Omental fat pad (tissue), 4 donors: ENCODE measurements around the gene PPP2R5A. TPM values are rescaled to one million over a fixed set of nuclear protein-coding genes. Genes with fewer than 3 reads are reported as not detected.

Experiments
- ATAC-seq: fragments of 150-250 bp; one replicate; pipeline ENCODE4 v1.9.1; 2016; ENCODE audit warnings: mild to moderate bottlenecking, moderate library complexity; ENCODE audit not compliant: low FRiP score
- DNase-seq: peaks from one replicate; pipeline ENCODE4 v3.0.0-alpha.2; 2019; ENCODE audit warnings: low spot score
- total RNA-seq, 4 donors: library from RNA; depleted of rRNA; stranded (reverse); fragments of >200 nt; gene quantifications; one replicate each; pipeline ENCODE4 v1.1.0, GENCODE V29; 2016
- TF ChIP-seq, protein P1 (sequence below), 3 donors: fragments of 450-650 bp; IDR thresholded peaks; one replicate each; pipeline ENCODE4 v1.5.1; 2016 to 2017; ENCODE audit warnings: antibody characterized with exemption in 3 of 3, mild to moderate bottlenecking in 3 of 3, moderate library complexity in 2 of 3

The PPP2R5A gene
- total RNA-seq, 4 donors from 2014 or later, result 34.8 to 98.6 (median 66.1) TPM

DNA sequence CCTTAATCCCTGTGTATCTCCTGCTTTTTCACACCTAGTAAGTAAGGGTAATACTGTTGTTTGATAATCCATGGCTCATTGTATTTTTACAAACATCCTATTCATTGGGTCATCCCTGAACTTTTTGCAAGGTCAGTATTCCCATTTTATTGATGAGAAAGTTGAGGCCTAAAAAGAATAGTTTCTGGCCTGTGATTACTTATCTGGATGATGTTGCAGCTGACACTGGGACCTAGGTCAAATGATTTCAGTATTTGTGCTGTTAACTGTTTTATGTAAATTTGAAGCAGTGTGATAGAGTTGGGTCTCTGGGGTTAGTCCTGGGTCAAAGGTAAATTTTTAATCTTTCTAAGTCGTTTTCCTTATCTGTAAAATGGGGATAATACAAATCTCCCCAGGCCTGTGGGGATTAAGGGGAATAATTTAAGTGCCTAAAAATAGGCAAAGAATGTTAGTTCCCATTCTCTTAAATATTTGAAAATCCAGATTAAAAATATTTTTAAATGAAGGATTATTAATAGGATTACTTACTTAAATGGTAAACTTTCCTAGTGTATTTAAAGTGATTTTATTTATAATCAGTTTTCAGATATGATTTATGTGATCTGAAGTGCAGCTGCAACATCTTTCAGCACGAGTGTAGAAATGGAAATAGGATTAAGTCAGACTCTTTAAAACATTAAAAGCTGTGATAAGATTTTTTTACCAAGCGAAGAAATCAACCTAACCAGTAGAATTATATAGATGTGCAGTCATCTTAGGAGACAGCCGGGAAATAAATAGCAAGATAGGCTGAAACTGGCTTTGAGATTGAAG is 4.3 kb downstream of the PPP2R5A start:
- TF ChIP-seq, protein P1, sequence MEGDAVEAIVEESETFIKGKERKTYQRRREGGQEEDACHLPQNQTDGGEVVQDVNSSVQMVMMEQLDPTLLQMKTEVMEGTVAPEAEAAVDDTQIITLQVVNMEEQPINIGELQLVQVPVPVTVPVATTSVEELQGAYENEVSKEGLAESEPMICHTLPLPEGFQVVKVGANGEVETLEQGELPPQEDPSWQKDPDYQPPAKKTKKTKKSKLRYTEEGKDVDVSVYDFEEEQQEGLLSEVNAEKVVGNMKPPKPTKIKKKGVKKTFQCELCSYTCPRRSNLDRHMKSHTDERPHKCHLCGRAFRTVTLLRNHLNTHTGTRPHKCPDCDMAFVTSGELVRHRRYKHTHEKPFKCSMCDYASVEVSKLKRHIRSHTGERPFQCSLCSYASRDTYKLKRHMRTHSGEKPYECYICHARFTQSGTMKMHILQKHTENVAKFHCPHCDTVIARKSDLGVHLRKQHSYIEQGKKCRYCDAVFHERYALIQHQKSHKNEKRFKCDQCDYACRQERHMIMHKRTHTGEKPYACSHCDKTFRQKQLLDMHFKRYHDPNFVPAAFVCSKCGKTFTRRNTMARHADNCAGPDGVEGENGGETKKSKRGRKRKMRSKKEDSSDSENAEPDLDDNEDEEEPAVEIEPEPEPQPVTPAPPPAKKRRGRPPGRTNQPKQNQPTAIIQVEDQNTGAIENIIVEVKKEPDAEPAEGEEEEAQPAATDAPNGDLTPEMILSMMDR (IDR thresholded peaks at IDR 0.05), result no peak

DNA sequence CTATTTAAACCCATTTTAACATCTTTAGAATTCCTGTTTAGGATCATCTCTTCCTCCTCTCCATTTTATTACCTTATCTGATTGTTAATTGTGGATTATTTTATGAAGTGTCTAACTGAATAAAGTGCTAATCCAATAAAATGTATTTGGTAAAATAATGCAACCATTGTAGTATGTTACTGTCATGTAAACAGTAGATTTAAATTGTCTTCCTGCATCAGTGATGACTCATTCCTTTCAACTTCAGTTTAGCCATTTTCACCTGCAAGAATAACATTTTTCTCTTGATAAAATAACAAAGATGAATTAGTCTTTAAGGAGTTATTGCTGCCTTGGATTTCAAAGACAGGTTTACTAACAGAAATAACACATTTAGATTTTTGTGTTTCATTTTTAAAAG is 5.4 kb downstream of the PPP2R5A start:
- ATAC-seq (no peak), DNase-seq (no peak)
- TF ChIP-seq, protein P1 (IDR thresholded peaks at IDR 0.05), result no peak

More for the DNA sequence above, 4.3 kb downstream of the PPP2R5A start:
- ATAC-seq, result no peak
- DNase-seq, result no peak

DNA sequence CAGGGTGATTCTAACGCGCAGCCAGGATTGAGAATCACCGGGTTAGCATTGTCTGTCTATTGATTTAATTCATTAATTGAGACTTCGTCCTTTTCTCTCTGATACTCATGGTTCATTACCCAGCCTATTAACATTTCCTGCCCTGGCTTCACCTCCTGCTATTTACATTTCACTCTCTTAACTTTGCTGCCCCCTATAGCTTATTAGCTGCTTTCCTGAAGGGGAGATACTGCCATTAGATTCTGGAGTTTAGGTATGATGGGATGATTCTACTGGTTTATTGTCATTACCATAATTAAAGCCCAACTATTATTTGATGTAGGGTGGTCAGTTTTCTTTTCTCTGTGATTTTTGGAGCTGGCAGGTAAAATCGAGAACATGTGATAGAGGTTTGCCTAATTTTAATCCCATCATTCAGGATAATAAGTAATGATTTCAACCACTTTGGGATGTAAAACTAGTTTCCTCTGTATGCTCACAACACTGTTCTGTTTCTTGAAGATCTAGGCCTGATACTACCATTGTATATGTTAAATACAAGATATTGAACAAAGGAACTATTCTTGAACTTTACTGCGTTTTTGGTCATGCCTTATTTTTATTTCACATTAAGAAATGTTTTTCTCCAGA is 6.4 kb downstream of the PPP2R5A start:
- no peak for ATAC-seq
- TF ChIP-seq, protein P1 (IDR thresholded peaks at IDR 0.05), result no peak
- no peak for DNase-seq

DNA sequence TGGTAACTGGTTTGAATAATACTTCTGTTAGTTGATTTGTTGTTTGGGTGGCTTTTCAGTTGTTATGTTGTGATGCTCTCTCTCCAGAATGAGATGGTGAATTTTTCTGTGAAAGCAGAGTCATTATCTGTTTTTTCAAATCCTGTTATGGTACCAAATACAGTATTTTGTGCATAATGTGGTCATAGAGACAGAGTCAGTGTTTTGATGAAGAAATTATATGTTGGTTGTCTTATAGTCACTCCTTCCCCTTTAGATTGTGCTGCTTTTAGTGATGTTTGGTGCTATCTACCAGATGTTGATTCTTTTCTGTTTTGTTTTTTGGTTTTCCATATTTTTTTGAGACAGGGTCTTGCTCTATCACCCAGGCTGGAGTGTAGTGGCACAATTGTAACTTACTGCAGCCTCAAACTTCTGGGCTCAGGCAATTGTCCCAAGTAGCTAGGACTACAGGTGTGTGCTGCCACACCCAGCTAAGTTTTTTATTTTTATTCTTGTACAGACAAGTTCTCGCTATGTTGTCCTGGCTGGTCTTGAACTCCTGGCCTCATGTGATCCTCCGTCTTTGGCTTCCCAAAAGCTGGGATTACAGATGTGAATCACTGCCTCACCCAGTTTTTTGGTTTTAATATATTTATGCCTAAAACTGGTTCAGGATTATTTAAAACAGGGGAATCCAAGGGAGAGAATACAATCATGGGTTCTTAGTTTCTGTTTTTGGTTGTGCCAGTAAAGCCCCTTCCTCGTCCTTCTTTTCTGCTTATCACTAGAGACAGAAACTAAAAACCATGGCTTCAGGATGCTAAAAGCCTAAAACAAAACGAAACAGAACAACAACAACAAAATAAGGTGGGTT is 7.3 kb downstream of the PPP2R5A start:
- ATAC-seq, result no peak
- TF ChIP-seq, protein P1 (IDR thresholded peaks at IDR 0.05), result no peak

DNA sequence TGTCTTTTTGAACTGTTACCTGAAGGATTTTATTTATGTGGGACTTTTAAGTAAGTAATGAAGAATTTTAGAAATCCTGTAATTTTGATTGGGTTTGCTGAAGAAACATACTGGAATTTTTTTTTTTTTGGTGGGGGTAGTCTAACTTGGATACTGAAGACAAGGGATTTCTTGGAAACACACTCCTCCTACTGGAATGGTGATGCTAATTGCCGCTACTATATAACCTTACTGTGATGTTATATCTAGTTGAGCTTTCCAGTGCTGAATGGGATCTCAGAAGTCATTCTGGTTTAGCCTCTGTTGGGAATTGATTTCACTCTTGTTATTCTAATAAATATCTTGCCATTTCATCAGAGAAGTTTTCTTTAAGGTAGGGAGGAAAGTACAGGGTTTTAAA is 8.4 kb downstream of the PPP2R5A start:
- ATAC-seq (no peak), DNase-seq (no peak)
- TF ChIP-seq, protein P1 (IDR thresholded peaks at IDR 0.05), result no peak

More for the DNA sequence above, 7.3 kb downstream of the PPP2R5A start:
- no peak for DNase-seq

DNA sequence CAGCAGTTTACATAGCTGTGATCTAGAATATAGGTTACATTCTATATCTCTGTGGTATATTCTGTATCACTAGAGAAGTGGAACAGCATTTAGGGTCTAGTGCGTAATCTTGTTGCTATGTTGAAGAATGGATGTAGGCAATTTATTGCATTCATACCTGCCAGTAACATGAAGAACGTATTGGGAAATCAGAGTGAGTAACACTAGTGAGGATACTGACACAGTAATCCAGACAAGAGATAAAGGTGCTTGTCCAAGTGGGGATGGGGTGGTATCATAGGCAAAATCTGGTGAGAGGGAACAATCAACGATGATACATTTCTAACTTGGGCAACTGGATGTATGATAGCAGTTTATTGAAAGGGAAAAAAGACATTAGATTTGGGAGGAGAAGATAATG is 9.8 kb downstream of the PPP2R5A start:
- TF ChIP-seq, protein P1 (IDR thresholded peaks at IDR 0.05), result no peak
- no peak for DNase-seq
- ATAC-seq, result peak; percentile 51
